ENCODE measurements around the gene CTNNBIP1. TPM values are rescaled to one million over a fixed set of nuclear protein-coding genes. Genes with fewer than 3 reads are reported as not detected.

The CTNNBIP1 gene
- total RNA-seq, 1 experiment from 2014 or later: 44.4 TPM

GRCh38 chr1:9874412-9874811, 35.7 kb downstream of the CTNNBIP1 start:
- Mint-ChIP-seq H3K4me3 (peak overlapping the region in 1 of 2 experiments; percentile 43; a peak in 1 of 5 replicates), H3K9me3 (no peaks in the 10 kb centered on the region), H3K4me1 (peaks cover 11 to 14% of the 10 kb centered on the region in 2 experiments), H3K36me3 (ENCODE audit: insufficient read depth in 1 of 3, low read depth in 3 of 3) (0 out of 7 replicates have a peak, but pooled peaks cover 0 to 6% (median 0%) of the 10 kb centered on the region in 3 experiments), H3K27ac (peak overlapping the region in 2 of 3 experiments; percentile 61 to 95; a peak in 4 of 7 replicates), H3K27me3 (ENCODE audit: low read depth) (no peaks in the 10 kb centered on the region)
- H3K79me1 ChIP-seq (ENCODE audit: insufficient read depth, low read depth, low read length, poor library complexity, severe bottlenecking): no peaks in the 10 kb centered on the region
- H3K23me2 ChIP-seq (ENCODE audit: insufficient read length, low read depth, low read length, poor library complexity, severe bottlenecking): no peaks in the 10 kb centered on the region
- no peak overlapping the region for H4K8ac ChIP-seq (replicated peaks; ENCODE audit: insufficient read length, low read depth, low read length)
- no peak overlapping the region for H3K27ac ChIP-seq (ENCODE audit: insufficient read length, low read depth, low read length)
- H3K4me2 ChIP-seq (ENCODE audit: insufficient read depth, insufficient read length, low read length): no peak overlapping the region
- H3T11ph ChIP-seq (ENCODE audit: low read length): no peak overlapping the region
- TF ChIP-seq CTCF (conservative IDR thresholded peaks at IDR 0.05): no peak
- H2BK5ac ChIP-seq (ENCODE audit: insufficient read length, low read length): no peak overlapping the region
- WGBS (ENCODE audit: extremely low coverage, insufficient read length, low lambda C conversion rate): no CpG with 5 or more reads among the region's 3 CpGs
- no peak overlapping the region for H2AK5ac ChIP-seq (ENCODE audit: insufficient read length, low read length)
- H3K56ac ChIP-seq (ENCODE audit: insufficient read length, low read depth, low read length): no peak overlapping the region
- H3K4ac ChIP-seq (ENCODE audit: low read depth, low read length): no peak overlapping the region
- H3K79me2 ChIP-seq (ENCODE audit: insufficient read depth, low read length): no peaks in the 10 kb centered on the region
- no peak overlapping the region for H3K18ac ChIP-seq (ENCODE audit: insufficient read length, low read depth, low read length)
- no peak overlapping the region for H3K9ac ChIP-seq (ENCODE audit: extremely low read depth, insufficient read length, low read length)
- H3K23ac ChIP-seq (ENCODE audit: insufficient read length, low read depth, low read length): no peak overlapping the region
- H4K5ac ChIP-seq (ENCODE audit: insufficient read length, low read depth, low read length): no peak overlapping the region
- no peak for DNase-seq
- no peaks in the 10 kb centered on the region for H3K27me3 ChIP-seq (ENCODE audit: insufficient read depth, low read length)
- H3K14ac ChIP-seq (ENCODE audit: insufficient read depth, low read length): no peak overlapping the region
- no peak overlapping the region for H2AFZ ChIP-seq (ENCODE audit: low read length)
- no peak overlapping the region for H2BK20ac ChIP-seq (ENCODE audit: low read depth, low read length, poor library complexity, severe bottlenecking)
- peaks cover 4% of the 10 kb centered on the region; the same call in 1 of the 2 replicates for H3K4me1 ChIP-seq (ENCODE audit: insufficient read depth, low read length)
- no peak overlapping the region for H2BK15ac ChIP-seq (ENCODE audit: low read depth, low read length)
- no peak overlapping the region for H2BK12ac ChIP-seq (ENCODE audit: insufficient read length, low read depth, low read length)
- H4K91ac ChIP-seq (ENCODE audit: insufficient read length, low read depth, low read length): no peak overlapping the region
- no peak overlapping the region for H2BK120ac ChIP-seq (ENCODE audit: low read depth, low read length, poor library complexity, severe bottlenecking)
- no peaks in the 10 kb centered on the region for H3K9me3 ChIP-seq (ENCODE audit: control insufficient read depth, low read depth, low read length)
- no peaks in the 10 kb centered on the region for H4K20me1 ChIP-seq (ENCODE audit: control insufficient read depth, insufficient read depth, insufficient read length)
